Fibroblast of villous mesenchyme (primary cell): Measurements from ENCODE around the gene CEP97. TPM values are rescaled to one million over a fixed set of nuclear protein-coding genes. Genes with fewer than 3 reads are reported as not detected.

Experiments
- DNase-seq: peaks from one replicate; pipeline ENCODE4 v3.0.0-alpha.2; 2010; ENCODE audit warnings: low read depth
- H3K4me3 ChIP-seq: 2 replicates; pipeline ENCODE4 v1.5.1; 2011; ENCODE audit warnings: low read depth, mild to moderate bottlenecking, low read length
- CTCF ChIP-seq: IDR thresholded peaks from 2 replicates; pipeline ENCODE4 v1.5.1; 2012; ENCODE audit warnings: low read depth, mild to moderate bottlenecking, low read length; ENCODE audit not compliant: insufficient read depth
- total RNA-seq: library from RNA; depleted of rRNA; stranded (reverse); fragments of >200 nt; gene quantifications from 2 replicates; pipeline ENCODE4 v1.2.3, GENCODE V29; 2012

CEP97 gene
- total RNA-seq, 1 donor: 24.6 TPM

- no peak for TF ChIP-seq CTCF
Measured at GRCh38 chr3:101819649-101820206, 95.3 kb downstream of the CEP97 start.

More at GRCh38 chr3:101819649-101820206, 95.3 kb downstream of the CEP97 start:
- no peak overlapping the region for H3K4me3 ChIP-seq
- no peak for DNase-seq

Other genes starting within 250 kb of the CEP97 start
- 9.7 and 16.4 TPM in 2 replicates for gene SENP7, start 211.4 kb upstream of the CEP97 start, total RNA-seq
- gene TRMT10C, start 162.7 kb upstream of the CEP97 start, total RNA-seq: 21.9 and 38.4 TPM in 2 replicates
- 87.9 and 124 TPM in 2 replicates for gene PCNP, start 150.4 kb upstream of the CEP97 start, total RNA-seq
- gene ZBTB11, start 47.5 kb upstream of the CEP97 start, total RNA-seq: 20.9 and 33.2 TPM in 2 replicates
- gene RPL24, start 37.9 kb upstream of the CEP97 start, total RNA-seq: 1,523 and 2,114 TPM in 2 replicates
- gene NXPE3, start 54.6 kb downstream of the CEP97 start, total RNA-seq: 14.2 and 22.0 TPM in 2 replicates
- gene NFKBIZ, start 124.9 kb downstream of the CEP97 start, total RNA-seq: 108 and 126 TPM in 2 replicates